ENCODE measurements around the gene TLL2.
"Not testable (repeated sequence)": the region's sequence is repeated elsewhere in the genome, so short reads cannot be mapped to it uniquely, and the experiment has no call there.

TLL2 gene

DNA sequence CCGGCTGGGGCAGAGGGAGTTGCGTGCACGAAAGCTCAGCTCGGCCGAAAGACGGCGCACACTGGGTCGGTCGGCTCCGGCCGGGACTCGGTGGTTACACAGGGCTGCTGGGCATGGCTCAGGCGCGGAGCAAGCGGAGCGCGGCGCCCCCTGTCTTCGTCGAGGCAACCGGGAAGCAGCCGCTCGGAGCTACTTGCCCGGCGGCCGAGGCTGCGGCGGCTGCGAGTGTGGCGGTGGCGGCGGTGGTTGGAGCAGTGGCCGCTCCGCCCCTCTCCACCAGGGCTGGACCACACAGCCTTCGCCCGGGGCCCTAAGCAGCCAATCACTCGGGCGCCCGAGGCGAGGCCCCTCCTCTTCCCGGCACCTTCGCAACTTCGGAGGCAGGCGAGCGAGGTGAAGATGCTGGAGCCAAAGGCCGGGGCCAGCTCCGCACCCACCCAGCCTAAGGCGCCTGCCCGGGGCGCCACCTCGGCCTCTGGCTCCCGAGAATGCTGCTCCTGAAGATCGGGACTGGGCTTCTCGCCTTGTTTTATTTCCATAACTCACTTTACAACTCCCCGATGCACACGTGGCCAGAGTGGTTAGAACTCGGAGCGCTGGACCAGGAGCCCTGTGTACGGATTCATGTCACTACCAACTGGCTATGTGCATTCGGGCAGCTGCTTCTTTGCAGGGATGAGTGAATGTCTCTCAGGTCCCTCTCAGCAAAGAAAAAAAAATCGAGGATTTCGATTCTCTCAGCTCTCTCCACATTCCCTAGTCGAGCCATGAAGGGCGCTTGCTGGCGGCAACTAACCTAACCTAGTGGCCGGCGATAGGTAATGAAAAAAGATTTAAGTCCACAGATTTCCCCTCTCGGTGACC, at the start of gene TLL2:
TSS of gene TLL2 (minus strand) at position 229 of the 864 bp plus-strand sequence. CDS start 241 bp downstream, outside the sequence.
- peak; percentile 70 for DNase-seq

GRCh38 chr10:96560966-96561887, 47.5 kb upstream of the TLL2 start:
- no peak for DNase-seq

DNA sequence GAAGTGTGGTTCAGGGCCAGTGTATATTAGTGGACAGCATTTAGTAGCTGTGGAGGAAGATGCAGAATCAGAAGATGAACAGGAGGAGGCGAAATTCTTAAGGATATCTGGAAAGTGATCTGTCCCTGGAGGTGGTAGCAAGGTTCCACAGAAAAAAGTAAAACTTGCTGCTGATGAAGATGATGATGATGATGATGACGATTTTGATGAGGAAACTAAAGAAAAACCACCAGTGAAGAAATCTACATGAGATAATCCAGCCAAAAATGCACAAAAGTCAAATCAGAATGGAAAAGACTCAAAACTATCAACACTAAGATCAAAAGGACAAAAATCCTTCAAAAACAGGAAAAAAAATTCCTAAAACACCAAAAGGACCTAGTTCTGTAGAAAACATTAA, 46.8 kb upstream of the TLL2 start:
- no peak for DNase-seq

DNA sequence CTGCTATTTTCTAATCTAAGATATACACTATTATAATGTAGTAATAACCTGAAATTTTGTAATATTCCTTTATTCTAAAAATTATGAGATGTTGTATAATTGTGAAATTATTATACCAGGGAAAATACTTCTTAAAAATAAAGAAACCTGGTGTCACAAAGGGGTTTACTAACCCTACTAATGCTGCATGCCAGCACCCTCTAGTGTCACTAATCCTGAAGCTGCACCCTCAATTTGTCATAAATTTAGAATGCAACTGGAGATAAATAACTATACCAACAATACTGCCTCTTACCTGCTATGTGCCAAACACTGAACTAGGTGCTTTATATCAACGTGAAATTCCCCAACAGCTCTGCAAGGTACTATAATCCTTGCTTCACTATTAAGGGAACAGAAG, 42.3 kb upstream of the TLL2 start:
- no peak for DNase-seq

DNA sequence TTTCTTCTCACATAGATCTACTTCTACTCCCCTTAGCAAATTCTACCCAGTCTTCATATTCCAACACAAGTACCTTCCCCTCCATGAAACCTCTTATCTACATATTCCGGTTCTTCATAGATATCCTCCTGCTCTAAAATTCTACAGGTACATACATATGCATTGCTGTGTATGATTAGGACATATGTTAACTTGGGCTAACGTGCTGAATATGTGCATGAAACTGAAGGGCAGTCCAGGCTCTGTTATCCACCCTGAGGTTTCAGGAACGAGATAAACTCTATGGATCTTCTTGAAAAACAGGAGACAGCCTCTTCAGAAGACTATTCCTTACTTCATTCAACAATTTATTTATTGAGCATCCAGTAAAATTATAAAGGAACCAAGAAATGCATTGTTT, 41.6 kb upstream of the TLL2 start:
- no peak for DNase-seq

- no peak for DNase-seq
These were observed 34.9 kb upstream of the TLL2 start for GRCh38 chr10:96548589-96548988.

DNA sequence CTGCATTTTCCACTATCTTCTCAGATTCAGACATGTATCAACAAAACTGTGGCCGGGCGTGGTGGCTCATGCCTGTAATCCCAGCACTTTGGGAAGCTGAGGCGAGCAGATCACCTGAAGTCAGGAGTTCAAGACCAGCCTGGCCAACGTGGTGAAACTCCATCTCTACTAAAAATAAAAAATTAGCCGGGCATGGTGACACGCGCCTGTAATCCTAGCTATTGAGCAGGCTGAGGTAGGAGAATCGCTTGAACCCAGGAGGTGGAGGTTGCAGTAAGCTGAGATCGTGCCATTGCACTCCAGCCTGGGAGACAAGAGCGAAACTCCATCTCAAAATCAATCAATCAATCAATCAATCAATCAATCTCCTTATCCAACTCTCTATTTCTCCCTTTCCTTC, 31.8 kb upstream of the TLL2 start:
- not testable (repeated sequence) for DNase-seq

GRCh38 chr10:96541921-96542320, 28.2 kb upstream of the TLL2 start:
- no peak for DNase-seq

GRCh38 chr10:96540240-96540639, 26.5 kb upstream of the TLL2 start:
- DNase-seq, result no peak

- no peak for DNase-seq
These were observed 25.0 kb upstream of the TLL2 start for GRCh38 chr10:96538683-96539082.

DNA sequence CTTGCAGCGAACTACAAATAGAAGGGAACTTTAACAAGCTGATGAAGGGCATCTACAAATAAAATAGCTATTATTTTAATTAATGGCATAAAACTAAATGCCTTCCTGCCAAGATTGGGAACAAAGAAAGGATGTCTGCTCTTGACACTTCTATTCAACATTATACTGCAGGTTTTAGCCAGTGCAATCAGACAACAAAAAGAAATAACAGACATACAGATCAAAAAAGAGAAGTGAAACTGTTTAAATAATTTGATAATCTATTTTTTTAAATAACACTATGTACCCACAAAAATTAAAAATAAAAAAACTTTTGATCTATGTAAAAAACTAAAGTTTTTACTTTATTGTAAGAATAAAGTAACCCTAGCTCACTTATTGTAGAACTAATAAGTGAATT, 22.4 kb upstream of the TLL2 start:
- no peak for DNase-seq

DNA sequence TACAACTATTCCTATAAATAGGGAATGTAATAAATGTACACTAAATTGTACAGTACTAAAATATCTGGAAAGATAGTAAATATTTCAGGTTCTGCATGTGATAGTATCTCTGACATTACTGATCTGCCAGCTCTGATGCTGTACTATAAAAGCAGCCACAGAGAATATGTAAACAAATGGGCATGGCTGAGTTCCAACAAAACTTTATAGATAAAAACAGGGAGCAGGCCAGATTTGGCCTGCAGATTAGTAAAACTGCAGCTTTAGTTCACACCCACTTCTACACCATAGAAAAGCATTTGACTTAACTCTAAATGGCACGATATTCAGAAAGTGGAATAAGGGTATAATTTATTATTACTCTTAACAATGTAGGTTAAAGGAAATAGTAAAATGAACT, 18.8 kb upstream of the TLL2 start:
- DNase-seq, result no peak

DNA sequence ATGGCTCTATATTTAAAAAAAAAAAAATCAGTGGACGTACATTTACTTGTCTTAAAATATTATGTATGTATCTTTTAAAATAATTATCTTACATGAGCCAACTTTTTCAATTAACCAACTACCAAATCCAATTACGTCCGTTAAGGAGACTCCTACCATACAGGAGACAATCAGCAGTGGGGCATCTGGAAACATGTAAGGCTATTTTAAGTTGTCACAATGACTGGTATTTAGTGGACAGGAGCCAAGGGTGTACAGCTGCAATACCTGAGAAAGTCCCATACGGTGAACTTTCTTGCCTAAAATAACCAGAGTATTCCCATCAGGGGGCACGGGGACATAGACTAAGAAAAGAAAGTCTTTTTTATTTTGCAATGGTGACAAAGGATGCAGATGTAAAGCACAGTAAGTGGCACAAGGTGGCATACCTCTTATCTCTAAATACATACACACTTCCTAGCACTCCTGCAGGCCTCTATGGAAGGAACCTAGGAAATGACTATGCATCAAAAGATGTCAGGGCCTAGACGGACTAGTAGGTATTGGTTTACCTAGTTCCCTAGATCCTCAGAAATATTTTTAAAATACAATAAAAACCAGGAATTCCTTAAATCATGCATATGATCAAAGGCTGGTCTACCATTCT, 16.0 kb upstream of the TLL2 start:
- no peak for DNase-seq

DNA sequence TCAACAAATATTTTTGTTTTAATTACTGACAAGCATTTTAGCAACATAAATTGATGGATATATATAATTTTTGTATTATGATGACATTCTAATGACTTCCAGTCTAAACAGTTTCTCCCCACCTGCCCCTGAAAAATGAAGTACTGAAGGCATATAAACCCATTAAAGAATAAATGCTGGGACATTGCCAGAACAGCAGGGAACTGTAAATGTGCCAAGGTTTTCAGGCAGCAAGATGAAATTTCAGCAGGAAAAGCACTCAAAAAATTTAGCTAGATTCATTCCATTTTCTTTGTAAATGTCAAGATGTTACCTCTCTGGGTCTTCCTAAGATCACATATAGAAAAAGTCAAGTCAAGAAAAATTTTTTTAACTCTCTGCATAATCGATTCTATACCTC, 11.0 kb upstream of the TLL2 start:
- DNase-seq, result no peak

DNA sequence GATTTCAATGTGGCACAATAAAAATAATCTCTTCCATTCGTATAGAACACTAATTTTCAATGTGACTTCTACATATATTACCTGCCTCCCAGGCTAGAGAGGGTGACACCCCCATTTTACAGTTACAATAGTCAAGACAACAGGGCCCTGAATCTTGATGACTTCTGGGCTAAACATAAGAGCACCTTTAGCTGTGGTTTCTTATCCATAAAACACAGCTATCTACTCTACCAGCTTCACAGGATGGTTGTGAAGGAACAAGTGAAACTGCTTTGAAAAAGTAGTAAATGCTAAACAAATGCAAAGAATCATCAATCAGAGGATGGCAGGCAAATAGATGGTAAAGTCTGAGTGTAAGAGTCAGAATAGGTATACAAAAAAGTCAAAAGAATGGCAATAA, 3.6 kb upstream of the TLL2 start:
- DNase-seq, result no peak

DNA sequence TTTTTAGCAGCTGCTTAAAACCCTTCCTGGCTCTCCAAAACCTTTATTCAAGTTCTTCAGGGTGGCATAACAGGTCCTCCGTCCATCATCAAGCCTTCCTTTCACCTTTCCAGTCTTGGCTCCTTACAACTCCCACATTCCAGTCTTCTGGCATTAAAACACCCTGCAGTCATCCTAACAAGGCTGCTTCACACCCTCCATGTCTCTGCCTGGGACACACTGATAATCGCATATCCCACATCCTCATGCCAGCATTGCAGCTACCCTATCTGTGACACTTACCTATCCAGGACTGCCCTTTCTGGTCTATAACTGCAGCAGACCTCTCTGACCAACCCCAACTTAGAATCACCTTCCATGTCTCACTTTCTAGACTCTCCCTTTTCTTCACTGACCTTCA, 2.6 kb upstream of the TLL2 start:
- DNase-seq, result no peak

DNA sequence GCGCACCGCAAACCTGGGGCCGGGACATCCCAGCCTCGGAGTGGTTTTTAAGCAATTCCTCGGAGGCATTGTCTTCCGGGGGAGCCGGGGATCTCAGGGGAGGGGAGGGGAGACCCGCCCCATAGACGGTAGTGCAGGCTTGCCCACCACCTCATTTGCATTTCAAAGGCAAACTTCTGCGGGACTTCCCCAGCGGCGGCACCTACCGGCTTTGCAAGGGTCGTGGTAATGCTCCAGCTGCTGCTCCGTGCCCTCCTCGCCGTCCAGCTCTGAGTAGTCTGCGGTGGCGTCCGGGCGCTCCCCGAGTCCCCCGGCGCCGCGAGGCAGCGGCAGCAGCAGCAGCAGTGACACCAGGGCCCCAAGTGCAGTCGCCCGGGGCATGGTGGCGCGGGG, 425 bp downstream of the TLL2 start:
- DNase-seq, result no peak

- DNase-seq, result no peak
These were observed 1.0 kb downstream of the TLL2 start for GRCh38 chr10:96512524-96513304.

GRCh38 chr10:96511044-96511945, 2.4 kb downstream of the TLL2 start:
- peak; percentile 28 for DNase-seq

- DNase-seq, result no peak
These were observed 4.6 kb downstream of the TLL2 start for GRCh38 chr10:96509017-96509641.

DNA sequence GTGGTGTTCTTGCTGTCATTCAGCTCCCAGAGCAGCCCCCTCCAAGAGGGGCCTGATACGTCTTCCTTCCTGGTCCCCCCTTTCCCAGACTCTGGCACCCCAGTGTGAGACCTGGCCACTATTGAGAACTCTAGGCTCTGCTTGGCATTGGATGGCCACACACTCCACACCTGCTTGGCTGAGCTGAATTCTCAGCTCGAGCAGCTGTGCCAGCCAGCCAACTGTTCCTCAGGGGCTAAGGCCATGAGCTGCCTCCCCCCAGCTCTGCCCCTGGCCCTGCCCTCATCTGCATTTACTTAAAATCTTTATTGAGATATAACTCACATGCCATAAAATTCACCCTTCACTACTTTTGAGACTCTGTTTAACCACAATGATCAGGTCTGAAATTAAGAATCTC, 6.7 kb downstream of the TLL2 start:
- no peak for DNase-seq
